Measurements from ENCODE around the gene SLC30A2.

The SLC30A2 gene

DNA sequence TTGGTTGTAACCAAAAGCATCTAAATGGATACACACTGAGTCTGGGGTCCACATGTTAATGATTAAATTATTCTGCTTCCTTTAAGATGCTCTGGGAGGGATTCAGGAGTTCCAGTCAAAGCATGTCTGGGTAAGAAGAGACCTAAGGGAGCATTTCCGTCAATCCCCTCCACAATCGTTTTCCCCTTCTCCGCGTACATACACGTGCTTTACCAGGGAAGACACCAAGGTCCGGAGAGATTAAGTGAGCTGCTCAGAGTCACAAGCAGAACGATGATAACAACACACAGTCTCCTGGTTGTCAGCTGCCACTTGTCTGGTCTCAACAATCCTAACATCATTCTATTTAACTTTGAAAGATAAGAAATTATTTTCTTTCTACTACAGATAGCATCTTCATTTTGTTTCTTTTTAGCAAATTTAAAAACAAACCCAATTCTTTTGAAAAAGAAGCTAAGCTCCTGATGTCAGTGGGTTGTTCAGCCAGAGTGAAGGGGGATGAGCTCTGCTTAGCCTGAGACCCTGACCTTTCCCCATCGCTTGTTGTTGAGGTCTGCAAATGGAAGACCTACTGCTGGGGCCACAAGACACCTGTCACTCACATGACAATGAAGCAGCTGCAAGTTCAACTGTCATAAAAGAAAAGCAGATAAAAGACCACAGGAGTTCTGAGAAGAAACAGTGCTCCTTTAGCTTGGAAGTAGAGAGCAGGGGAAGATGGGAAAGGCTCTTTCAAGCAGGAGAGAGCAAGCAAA lies 52.5 kb downstream of the SLC30A2 start:
- no peak for DNase-seq

DNA sequence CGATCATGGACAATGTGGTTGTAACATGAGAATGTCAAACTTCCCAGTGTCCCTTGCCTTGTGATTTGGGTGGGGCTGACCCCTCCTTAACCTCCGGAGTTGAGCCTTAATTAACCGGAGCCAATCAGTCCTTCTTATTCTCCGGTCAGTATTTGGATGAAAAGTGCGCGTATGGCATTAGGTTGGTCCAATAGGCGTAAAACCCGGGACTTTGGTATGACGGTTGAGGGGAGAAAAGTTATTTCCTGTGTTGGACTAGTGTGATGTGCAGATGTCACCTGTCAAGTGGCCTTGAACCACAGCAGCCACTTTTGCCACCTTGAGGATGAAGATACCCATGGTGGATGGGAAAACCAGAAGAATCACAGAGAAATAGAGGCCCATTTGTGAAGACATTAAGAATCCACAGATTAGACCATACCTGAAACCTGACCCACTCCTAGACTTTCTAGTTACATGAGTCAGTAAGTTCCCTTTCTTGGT lies 53.2 kb downstream of the SLC30A2 start:
- no peak for DNase-seq

DNA sequence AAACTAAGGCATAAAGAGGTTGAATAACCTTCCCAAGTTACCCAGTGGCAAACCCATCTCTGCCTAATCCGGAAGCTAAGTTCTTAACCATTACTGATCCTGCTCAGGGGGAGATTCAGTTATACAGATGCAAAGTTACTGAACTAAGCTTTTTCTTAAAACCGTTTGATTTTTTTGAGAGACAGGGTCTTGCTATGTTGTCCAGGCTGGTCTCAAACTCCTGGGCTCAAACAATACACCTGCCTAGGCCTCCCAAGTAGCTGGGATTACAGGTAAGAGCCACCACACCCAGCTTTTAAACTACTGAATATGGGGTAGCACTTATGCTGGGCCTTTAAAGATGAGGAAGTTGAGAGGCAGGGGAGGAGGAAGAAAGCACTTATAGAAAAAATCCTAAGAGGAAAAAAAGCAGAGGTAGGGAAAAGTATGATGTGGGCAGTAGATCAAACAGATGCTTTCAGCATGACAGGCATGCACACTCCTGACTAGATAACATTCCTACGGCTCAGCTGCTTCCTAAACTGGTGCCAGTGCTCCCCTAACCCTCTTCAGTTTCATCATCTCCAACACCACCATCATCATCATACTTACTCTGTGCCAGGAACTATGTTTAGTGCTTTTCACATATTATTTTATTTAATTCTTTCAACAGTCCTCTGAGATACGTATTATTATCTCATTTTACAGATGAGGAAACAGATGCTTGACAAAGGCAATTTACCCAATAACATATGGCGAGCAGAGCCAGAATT lies 53.8 kb downstream of the SLC30A2 start:
- no peak for DNase-seq

DNA sequence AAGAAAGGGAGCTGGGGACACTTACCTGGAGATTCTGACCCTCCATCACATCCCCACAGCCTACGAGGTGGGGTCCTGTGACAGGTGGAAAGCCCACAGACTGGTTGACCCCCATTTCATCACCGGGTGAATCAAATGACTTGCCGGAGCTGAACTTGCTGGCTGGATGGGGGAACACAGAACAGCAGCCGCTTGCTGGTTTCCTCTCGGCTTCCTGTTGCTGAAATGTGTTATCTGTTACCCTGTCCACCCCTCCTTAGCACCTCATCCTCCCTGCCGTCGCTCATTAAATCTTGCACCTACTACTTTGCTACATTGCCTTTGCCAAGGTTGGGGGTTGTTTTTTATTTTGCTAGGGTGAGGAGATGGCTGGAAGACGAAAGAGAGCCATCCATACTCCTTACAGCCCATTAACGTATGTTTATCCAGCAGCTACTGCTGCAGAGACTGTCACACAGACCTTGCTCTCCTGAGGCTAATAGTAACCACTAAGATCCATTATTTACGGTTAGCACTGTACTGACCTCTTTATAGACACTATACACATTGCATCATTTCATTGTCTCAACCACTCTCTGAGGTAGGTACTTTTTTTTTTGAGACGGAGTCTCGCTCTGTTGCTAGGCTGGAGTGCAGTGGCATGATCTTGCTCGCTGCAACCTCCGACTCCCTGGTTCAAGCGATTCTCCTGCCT lies 55.1 kb downstream of the SLC30A2 start:
- peak; percentile 58 for DNase-seq

DNA sequence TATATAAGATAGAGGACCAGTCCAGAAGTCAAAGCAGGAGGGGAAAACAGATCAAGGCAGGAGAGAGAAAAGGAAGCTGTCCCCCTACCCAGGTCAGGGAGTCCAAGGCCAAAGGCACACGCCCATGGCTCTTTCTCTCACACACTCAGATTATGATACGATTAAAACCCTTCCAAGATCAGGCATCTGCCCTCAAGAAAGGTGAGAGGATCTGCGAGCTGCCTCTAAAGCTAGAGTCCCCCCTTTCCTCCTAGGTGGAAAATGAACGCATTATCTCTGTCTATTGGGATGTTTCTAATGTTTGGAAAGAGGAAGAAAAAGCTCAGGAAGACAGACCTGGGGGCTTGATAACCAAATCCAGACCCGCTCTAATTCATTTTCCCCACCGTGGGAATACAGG lies 55.7 kb downstream of the SLC30A2 start:
- DNase-seq: no peak

DNA sequence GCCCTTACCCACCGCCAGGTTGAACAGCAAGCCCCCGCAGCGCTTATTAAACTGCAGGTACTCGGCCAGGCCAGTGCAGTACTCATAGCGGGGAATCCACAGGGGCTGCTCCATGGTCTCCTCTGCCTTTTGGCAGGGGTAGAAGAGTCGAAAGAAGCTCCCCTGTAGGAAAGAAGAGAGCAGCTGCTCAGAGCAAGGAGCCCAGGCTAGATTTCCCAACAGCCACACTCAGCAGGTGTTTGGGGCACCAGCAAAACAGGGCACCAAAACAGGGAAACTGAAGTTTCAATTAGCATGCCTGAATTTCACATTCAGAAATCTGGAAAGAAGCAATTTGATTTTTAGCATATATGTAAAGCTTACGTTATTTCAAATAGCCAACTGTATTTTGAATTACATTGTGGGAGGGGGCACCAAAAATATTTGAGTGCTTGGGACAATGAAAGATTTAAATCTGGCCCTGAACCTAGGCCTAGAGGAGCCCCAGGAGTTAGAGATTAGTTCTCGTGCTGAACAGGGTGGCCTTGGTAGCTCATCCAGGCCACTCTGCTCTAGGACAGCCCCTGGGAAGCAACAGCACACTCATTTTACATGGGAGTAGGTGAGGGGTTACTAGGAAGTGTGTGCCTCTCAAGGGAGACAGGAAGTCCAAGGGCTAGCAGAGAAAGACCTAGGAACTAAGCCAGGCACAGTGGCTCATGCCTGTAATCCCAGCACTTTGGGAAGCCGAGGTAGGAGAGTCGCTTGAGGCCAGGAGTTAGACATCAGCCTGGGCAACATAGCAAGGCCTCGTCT lies 56.3 kb downstream of the SLC30A2 start:
- no peak for DNase-seq

DNA sequence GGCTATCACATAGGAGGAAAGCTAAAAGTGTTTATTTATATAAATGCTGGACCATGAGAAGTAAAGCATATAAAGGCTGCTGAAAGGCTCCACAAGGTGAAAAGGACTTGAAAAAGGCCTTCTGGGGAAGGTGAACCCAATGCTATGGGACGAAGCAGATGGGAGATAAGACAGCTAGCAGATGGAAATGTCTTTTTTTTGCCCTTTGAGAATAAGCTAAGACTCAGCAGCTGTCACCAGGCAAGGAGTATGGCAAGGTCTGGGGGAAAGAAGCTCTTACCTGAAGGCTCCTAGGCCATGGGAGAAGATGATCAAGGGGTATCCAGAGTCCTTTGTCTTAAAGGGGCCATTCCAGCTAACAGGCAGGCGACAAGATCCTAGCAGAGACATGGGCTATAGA lies 58.0 kb downstream of the SLC30A2 start:
- no peak for DNase-seq
